ENCODE measurements around the gene TMEM63B.
"Not testable (repeated sequence)": the region's sequence is repeated elsewhere in the genome, so short reads cannot be mapped to it uniquely, and the experiment has no call there.

TMEM63B gene

DNA sequence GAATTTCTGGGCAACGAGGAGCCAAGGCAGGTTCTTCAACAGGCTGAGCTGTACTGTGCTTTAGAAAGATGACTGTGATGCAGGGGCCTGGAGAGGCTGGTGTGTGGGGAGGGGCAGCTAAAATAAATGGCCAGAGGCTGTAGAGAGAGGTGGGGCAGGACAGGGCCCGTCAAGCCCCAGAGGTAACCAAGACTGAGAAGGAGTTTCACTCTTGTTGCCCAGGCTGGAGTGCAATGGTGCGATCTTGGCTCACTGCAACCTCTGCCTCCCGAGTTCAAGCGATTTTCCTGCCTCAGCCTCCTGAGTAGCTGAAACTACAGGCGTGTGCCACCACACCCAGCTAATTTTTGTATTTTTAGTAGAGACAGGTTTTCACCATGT lies 32.1 kb upstream of the TMEM63B start:
- not testable (repeated sequence) for H2AFZ ChIP-seq (ENCODE audit: low read length, unreplicated experiment); H3K36me3 ChIP-seq (ENCODE audit: insufficient read depth, low read length); H3K79me2 ChIP-seq (ENCODE audit: control insufficient read depth, insufficient read depth, low read length, unreplicated experiment); H3K4me3 ChIP-seq (ENCODE audit: low read depth, low read length); H3K27ac ChIP-seq (ENCODE audit: low read depth, low read length); H3K27me3 ChIP-seq (ENCODE audit: insufficient read depth, low read length); H3K4me1 ChIP-seq (ENCODE audit: control insufficient read depth, insufficient read depth, low read length, unreplicated experiment)

DNA sequence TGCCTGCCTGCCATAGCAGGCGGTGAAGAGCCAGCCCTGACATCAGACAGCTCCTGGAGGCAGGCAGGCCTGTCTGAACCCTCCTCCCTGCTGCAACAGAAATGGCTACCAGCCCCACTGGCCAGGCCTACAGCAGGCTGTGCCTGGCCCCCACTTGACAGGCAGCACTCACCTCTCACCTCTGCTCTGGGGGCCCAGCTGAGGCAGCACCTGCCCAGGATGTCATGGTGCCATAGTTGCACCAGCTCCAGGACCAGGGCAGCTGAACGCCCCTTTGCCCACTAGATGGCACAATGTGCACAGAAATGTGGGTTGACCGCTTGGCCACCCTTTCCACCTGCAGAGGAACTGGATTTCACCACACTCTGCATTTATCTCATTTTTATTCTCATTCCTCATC lies 30.7 kb upstream of the TMEM63B start:
- H2AFZ ChIP-seq (ENCODE audit: low read length, unreplicated experiment): no peak overlapping the region
- no peak overlapping the region for H3K4me3 ChIP-seq (ENCODE audit: low read depth, low read length)
- no peaks in the 10 kb centered on the region for H3K27me3 ChIP-seq (ENCODE audit: insufficient read depth, low read length)
- H3K36me3 ChIP-seq (ENCODE audit: insufficient read depth, low read length): 0 out of 2 replicates have a peak, but pooled peaks cover 3% of the 10 kb centered on the region
- H3K27ac ChIP-seq (ENCODE audit: low read depth, low read length): no peak overlapping the region
- H3K4me1 ChIP-seq (ENCODE audit: control insufficient read depth, insufficient read depth, low read length, unreplicated experiment): no peaks in the 10 kb centered on the region
- H3K79me2 ChIP-seq (ENCODE audit: control insufficient read depth, insufficient read depth, low read length, unreplicated experiment): no peaks in the 10 kb centered on the region

DNA sequence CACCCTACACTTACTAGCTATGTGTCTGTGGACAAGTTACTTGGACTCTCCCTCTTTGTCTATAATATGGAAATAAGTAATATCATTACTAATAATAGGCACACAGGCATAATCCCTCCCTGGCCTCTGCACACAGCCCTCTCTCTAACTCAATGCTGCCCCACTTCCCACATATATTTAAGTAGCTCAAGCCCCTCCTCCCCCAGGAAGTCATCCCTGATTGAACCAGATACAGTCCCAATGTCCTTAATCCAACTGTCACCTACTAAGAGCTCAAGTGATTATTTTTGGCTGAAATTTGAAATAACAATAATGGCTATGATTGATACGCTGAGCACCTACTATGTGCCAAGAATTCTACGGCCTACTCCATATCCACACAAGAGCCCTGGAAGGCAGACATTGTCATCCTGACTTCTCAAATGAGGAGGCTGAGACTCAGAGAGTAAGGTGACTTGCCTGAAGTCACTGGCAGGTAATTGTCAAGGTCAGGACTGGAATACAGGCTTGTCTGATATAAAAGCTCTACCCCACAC lies 29.5 kb upstream of the TMEM63B start:
- H3K79me2 ChIP-seq (ENCODE audit: control insufficient read depth, insufficient read depth, low read length, unreplicated experiment): no peaks in the 10 kb centered on the region
- H3K27me3 ChIP-seq (ENCODE audit: insufficient read depth, low read length): no peaks in the 10 kb centered on the region
- no peaks in the 10 kb centered on the region for H3K4me1 ChIP-seq (ENCODE audit: control insufficient read depth, insufficient read depth, low read length, unreplicated experiment)
- H3K4me3 ChIP-seq (ENCODE audit: low read depth, low read length): no peak overlapping the region
- H3K36me3 ChIP-seq (ENCODE audit: insufficient read depth, low read length): no peaks in the 10 kb centered on the region
- no peak overlapping the region for H2AFZ ChIP-seq (ENCODE audit: low read length, unreplicated experiment)
- no peak overlapping the region for H3K27ac ChIP-seq (ENCODE audit: low read depth, low read length)

DNA sequence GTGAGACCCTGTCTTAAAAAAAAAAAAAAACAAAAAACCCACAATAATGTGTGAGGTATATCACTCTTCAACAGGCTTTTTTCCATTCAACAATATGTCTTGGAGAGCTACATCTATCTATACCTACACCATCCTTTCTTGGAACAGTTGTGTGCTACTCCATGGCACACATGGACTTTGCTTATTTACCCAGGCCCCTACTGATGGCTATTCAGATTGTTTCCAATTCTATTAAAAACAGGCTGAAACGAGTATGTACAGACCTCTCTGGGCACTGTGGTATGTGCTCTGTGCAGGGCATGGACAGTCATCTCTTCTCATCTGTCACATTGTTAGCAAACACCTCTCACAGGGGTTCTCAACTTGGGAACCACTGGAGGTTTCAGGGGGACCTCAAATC lies 28.2 kb upstream of the TMEM63B start:
- H3K36me3 ChIP-seq (ENCODE audit: insufficient read depth, low read length): no peaks in the 10 kb centered on the region; the same call in 1 of the 2 replicates
- no peak overlapping the region for H3K27ac ChIP-seq (ENCODE audit: low read depth, low read length)
- H3K4me1 ChIP-seq (ENCODE audit: control insufficient read depth, insufficient read depth, low read length, unreplicated experiment): no peaks in the 10 kb centered on the region
- H2AFZ ChIP-seq (ENCODE audit: low read length, unreplicated experiment): no peak overlapping the region
- no peak overlapping the region for H3K4me3 ChIP-seq (ENCODE audit: low read depth, low read length)
- no peaks in the 10 kb centered on the region for H3K27me3 ChIP-seq (ENCODE audit: insufficient read depth, low read length)
- peaks cover 3% of the 10 kb centered on the region for H3K79me2 ChIP-seq (ENCODE audit: control insufficient read depth, insufficient read depth, low read length, unreplicated experiment)

DNA sequence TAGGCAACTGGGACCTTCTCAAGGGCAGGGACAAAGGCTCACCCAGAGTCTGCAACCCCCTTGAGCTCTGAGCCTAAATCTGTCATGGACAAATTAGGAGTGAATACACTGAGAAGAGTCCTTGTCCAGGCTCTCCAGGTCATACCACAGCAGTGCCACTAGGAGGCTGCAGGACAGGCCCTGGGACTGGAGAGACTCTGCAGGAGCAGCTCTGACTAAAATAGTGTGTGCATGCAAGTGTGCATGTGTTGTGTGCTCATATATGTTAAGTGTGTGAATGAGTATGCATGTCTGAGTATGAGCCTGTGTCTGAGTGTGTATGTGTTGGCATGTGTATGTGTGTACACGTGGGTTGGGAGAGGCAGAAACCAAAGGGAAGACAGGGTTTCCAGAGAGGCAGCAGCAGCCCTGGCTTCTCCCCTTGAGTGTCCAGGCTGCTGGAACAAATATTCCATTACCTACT lies 27.2 kb upstream of the TMEM63B start:
- H3K27me3 ChIP-seq (ENCODE audit: insufficient read depth, low read length): no peaks in the 10 kb centered on the region
- peaks cover 5% of the 10 kb centered on the region; the same call in 1 of the 2 replicates for H3K36me3 ChIP-seq (ENCODE audit: insufficient read depth, low read length)
- no peak overlapping the region for H3K4me3 ChIP-seq (ENCODE audit: low read depth, low read length)
- H3K79me2 ChIP-seq (ENCODE audit: control insufficient read depth, insufficient read depth, low read length, unreplicated experiment): peaks cover 3% of the 10 kb centered on the region
- no peak overlapping the region for H2AFZ ChIP-seq (ENCODE audit: low read length, unreplicated experiment)
- H3K27ac ChIP-seq (ENCODE audit: low read depth, low read length): no peak overlapping the region
- H3K4me1 ChIP-seq (ENCODE audit: control insufficient read depth, insufficient read depth, low read length, unreplicated experiment): peaks cover 5% of the 10 kb centered on the region

DNA sequence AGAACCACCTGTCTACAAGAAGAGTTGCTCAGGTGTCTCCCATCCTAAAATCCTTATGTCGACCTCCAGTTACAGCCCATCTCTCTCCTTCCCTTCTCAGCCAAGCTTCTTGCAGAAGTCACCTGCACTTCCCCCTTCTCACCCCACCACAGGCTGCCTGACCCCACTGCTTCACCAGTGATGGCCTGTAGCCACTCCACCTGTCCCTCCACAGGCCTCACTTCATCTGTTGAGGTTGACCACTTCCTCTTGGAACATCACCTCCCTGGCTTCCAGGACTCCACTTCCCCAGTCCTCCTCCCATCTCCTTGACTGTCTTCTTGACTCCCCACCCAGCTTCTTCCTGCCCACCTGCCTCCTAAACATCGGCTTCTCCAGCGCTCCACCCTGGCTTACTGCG lies 25.5 kb upstream of the TMEM63B start:
- H3K27me3 ChIP-seq (ENCODE audit: insufficient read depth, low read length): no peaks in the 10 kb centered on the region
- peaks cover 6% of the 10 kb centered on the region; the same call in 1 of the 2 replicates for H3K36me3 ChIP-seq (ENCODE audit: insufficient read depth, low read length)
- H2AFZ ChIP-seq (ENCODE audit: low read length, unreplicated experiment): no peak overlapping the region
- peaks cover 6% of the 10 kb centered on the region for H3K4me1 ChIP-seq (ENCODE audit: control insufficient read depth, insufficient read depth, low read length, unreplicated experiment)
- H3K4me3 ChIP-seq (ENCODE audit: low read depth, low read length): no peak overlapping the region
- H3K27ac ChIP-seq (ENCODE audit: low read depth, low read length): no peak overlapping the region
- H3K79me2 ChIP-seq (ENCODE audit: control insufficient read depth, insufficient read depth, low read length, unreplicated experiment): peaks cover 3% of the 10 kb centered on the region

DNA sequence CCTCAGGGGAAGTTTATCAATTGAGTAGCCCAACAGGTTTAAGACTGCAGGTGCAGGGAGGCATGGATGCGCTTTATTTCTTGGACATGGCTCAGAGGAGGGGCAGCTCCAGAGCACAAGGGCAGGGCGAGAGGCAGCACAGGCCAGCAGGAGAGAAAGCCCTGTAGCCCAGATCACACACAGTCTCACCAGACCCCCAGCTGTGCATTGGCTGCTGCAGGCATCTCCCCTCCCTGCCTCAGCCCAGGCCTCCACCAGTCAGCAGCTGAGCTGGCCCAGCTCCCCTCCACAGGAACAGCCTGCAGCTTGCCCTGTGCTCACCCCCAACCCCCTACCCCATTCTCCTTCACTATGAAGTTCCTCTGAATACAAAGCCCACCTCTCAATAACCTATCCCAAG lies 24.8 kb upstream of the TMEM63B start:
- H3K27ac ChIP-seq (ENCODE audit: low read depth, low read length): no peak overlapping the region
- H3K79me2 ChIP-seq (ENCODE audit: control insufficient read depth, insufficient read depth, low read length, unreplicated experiment): peaks cover 3% of the 10 kb centered on the region
- no peak overlapping the region for H3K4me3 ChIP-seq (ENCODE audit: low read depth, low read length)
- H3K4me1 ChIP-seq (ENCODE audit: control insufficient read depth, insufficient read depth, low read length, unreplicated experiment): peaks cover 6% of the 10 kb centered on the region
- no peak overlapping the region for H2AFZ ChIP-seq (ENCODE audit: low read length, unreplicated experiment)
- no peaks in the 10 kb centered on the region for H3K27me3 ChIP-seq (ENCODE audit: insufficient read depth, low read length)
- H3K36me3 ChIP-seq (ENCODE audit: insufficient read depth, low read length): peaks cover 6% of the 10 kb centered on the region; the same call in 1 of the 2 replicates

DNA sequence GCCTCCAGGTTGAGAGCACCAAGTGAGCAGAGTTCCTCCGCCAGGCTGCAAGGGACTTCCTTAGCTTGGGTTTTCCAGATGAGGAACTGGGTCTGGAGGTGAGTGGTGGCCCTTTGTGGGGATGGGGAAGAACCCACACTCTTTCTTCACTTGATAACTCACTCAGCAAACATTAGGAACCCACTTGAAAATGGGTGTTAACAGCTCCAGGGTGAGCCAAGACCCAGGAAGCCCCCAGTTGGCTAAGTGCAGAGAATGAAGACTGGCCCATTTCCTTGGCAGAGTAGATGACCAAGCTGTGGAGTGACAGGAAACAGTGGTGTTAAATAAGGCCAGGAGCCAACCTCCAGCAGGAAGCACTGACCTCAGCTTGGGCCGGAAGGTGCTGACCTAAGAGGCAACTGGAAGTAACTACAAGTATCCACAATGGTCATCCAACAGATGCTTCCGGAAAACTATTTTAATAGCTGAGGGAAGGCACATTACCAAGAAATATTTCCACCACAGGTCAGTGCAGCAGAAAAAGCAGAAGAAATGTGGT lies 22.8 kb upstream of the TMEM63B start:
- H3K36me3 ChIP-seq (ENCODE audit: insufficient read depth, low read length): peaks cover 6% of the 10 kb centered on the region; the same call in 1 of the 2 replicates
- no peak overlapping the region for H3K27ac ChIP-seq (ENCODE audit: low read depth, low read length)
- H3K4me3 ChIP-seq (ENCODE audit: low read depth, low read length): no peak overlapping the region
- no peak overlapping the region for H2AFZ ChIP-seq (ENCODE audit: low read length, unreplicated experiment)
- H3K79me2 ChIP-seq (ENCODE audit: control insufficient read depth, insufficient read depth, low read length, unreplicated experiment): peaks cover 4% of the 10 kb centered on the region
- no peaks in the 10 kb centered on the region for H3K27me3 ChIP-seq (ENCODE audit: insufficient read depth, low read length)
- H3K4me1 ChIP-seq (ENCODE audit: control insufficient read depth, insufficient read depth, low read length, unreplicated experiment): peaks cover 6% of the 10 kb centered on the region

DNA sequence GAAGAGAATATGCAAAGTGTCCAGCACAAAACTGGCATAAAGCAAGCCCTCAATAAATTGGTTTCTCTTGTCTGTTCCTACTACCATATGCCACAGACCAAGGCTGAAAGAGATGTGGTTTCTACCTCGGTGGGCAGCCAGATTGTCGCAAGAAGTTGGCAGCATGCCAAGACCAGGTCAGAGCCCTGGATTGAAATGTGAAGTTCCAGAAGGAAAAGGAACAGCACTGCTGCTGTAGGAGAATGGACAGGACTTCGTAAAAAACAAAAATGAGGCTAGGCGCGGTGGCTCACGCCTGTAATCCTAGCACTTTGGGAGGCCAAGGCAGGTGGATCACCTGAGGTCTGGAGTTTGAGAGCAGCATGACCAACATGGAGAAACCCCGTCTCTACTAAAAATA lies 22.2 kb upstream of the TMEM63B start:
- Histone ChIP-seq H3K27me3 (ENCODE audit: insufficient read depth, low read length) (no peaks in the 10 kb centered on the region), H2AFZ (ENCODE audit: low read length, unreplicated experiment) (no peak overlapping the region), H3K36me3 (ENCODE audit: insufficient read depth, low read length) (peaks cover 6% of the 10 kb centered on the region; the same call in 1 of the 2 replicates), H3K79me2 (ENCODE audit: control insufficient read depth, insufficient read depth, low read length, unreplicated experiment) (peaks cover 6% of the 10 kb centered on the region), H3K4me3 (ENCODE audit: low read depth, low read length) (no peak overlapping the region), H3K27ac (ENCODE audit: low read depth, low read length) (no peak overlapping the region), H3K4me1 (ENCODE audit: control insufficient read depth, insufficient read depth, low read length, unreplicated experiment) (peaks cover 6% of the 10 kb centered on the region)

DNA sequence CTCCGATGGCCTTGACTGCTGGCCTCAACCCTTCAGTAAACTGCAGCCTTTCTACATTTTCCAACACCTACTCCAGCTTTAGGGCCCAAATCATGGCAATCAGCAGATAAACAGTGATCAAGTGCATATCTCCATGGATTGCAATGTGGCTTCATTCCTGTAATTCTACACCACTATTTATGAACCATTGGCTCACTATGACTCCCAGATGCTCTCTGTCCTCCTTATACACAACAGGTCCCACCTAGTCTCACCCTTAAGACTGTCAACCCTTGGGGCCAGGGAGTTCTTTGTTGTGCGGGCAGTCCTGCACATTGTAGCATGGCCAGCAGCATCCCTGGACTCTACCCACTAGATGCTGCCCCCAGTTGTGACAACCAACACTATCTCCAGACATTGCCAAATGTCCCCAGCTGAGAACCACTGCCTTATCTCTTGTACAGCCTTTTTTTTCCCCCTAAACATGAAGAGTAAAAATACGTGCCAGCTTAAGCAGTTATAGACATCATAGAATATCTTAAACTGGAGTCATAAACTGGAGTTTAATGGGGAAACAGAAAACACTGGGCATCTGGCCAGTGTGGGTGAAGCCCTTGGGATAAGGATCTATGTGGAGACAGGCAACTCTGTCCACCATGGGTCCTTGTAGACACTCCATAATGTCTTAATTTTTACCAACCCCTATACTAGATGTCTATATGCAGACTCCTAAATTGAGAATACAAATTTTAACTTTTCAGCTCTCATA lies 21.2 kb upstream of the TMEM63B start:
- H3K36me3 ChIP-seq (ENCODE audit: insufficient read depth, low read length): peaks cover 6% of the 10 kb centered on the region; the same call in 1 of the 2 replicates
- H3K4me3 ChIP-seq (ENCODE audit: low read depth, low read length): no peak overlapping the region
- H3K27me3 ChIP-seq (ENCODE audit: insufficient read depth, low read length): no peaks in the 10 kb centered on the region
- H3K4me1 ChIP-seq (ENCODE audit: control insufficient read depth, insufficient read depth, low read length, unreplicated experiment): peaks cover 6% of the 10 kb centered on the region
- H3K79me2 ChIP-seq (ENCODE audit: control insufficient read depth, insufficient read depth, low read length, unreplicated experiment): peaks cover 6% of the 10 kb centered on the region
- H2AFZ ChIP-seq (ENCODE audit: low read length, unreplicated experiment): no peak overlapping the region
- H3K27ac ChIP-seq (ENCODE audit: low read depth, low read length): no peak overlapping the region

DNA sequence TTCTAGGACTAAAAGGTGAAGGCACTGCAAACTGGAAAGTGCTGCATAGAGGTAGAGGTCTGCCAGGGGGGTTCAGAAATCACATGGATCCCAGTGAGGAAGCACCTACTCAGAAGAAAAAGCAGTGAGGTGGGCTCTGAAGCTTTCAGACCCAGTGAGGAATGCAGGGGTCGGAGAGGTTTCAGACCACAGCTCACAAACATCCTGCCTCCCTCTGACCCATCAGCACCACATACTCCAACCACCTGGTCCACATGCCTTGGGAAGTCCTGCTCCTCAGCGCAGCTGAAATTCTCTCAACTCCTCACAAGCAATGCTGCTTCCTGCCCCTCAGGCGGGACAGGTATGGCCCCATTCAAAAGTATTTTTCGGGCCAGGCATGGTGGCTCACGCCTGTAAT lies 20.3 kb upstream of the TMEM63B start:
- H3K4me1 ChIP-seq (ENCODE audit: control insufficient read depth, insufficient read depth, low read length, unreplicated experiment): peaks cover 6% of the 10 kb centered on the region
- no peaks in the 10 kb centered on the region for H3K27me3 ChIP-seq (ENCODE audit: insufficient read depth, low read length)
- no peak overlapping the region for H3K4me3 ChIP-seq (ENCODE audit: low read depth, low read length)
- peaks cover 12% of the 10 kb centered on the region for H3K79me2 ChIP-seq (ENCODE audit: control insufficient read depth, insufficient read depth, low read length, unreplicated experiment)
- H3K27ac ChIP-seq (ENCODE audit: low read depth, low read length): no peak overlapping the region
- H2AFZ ChIP-seq (ENCODE audit: low read length, unreplicated experiment): no peak overlapping the region
- H3K36me3 ChIP-seq (ENCODE audit: insufficient read depth, low read length): peaks cover 10% of the 10 kb centered on the region; the same call in 1 of the 2 replicates
